Neural crest cell (in vitro differentiated cells): ENCODE data around the gene RAPGEF1. TPM values are rescaled to one million over a fixed set of nuclear protein-coding genes. Genes with fewer than 3 reads are reported as not detected.

Experiments used
- DNase-seq: peaks from one replicate; pipeline ENCODE4 v3.0.0; 2021; ENCODE audit warnings: low read depth, mixed read lengths, low spot score
- H3K27ac Mint-ChIP-seq: one replicate; pipeline ENCODE4 v1.8.0; 2021; ENCODE audit warnings: mild to moderate bottlenecking, mixed read lengths; ENCODE audit not compliant: unreplicated experiment
- H3K27me3 Mint-ChIP-seq: 2 replicates; pipeline ENCODE4 v1.8.0; 2021; ENCODE audit warnings: low read depth, mild to moderate bottlenecking, mixed read lengths
- H3K36me3 Mint-ChIP-seq: 2 replicates; pipeline ENCODE4 v1.8.0; 2021; ENCODE audit warnings: low read depth, mild to moderate bottlenecking, mixed read lengths
- H3K4me1 Mint-ChIP-seq: 2 replicates; pipeline ENCODE4 v1.8.0; 2021; ENCODE audit warnings: mixed read lengths
- H3K4me3 Mint-ChIP-seq: one replicate; pipeline ENCODE4 v1.8.0; 2021; ENCODE audit warnings: mild to moderate bottlenecking, mixed read lengths
- H3K9me3 Mint-ChIP-seq: 2 replicates; pipeline ENCODE4 v1.8.0; 2021; ENCODE audit warnings: mixed read lengths
- CTCF ChIP-seq: fragments of 200-600 bp; sonication (generic); conservative IDR thresholded peaks from 2 replicates; pipeline ENCODE4 v1.5.0; 2021; ENCODE audit warnings: antibody characterized with exemption, mild to moderate bottlenecking
- total RNA-seq: library from RNA; stranded (reverse); gene quantifications from 2 replicates; pipeline ENCODE4 v1.2.1, GENCODE V29; 2021

Gene RAPGEF1
- total RNA-seq, 1 donor from 2014 or later, result 68.1 TPM

- TF ChIP-seq CTCF, result no peak
- H3K27me3 Mint-ChIP-seq, result no peaks in the 10 kb centered on the region
- no peaks in the 10 kb centered on the region for H3K9me3 Mint-ChIP-seq
- peaks cover 69% of the 10 kb centered on the region for H3K4me1 Mint-ChIP-seq
- H3K4me3 Mint-ChIP-seq, result no peak overlapping the region
- no peak overlapping the region for H3K27ac Mint-ChIP-seq
- DNase-seq, result no peak
- no peaks in the 10 kb centered on the region for H3K36me3 Mint-ChIP-seq
Observed at GRCh38 chr9:131679261-131680020, 60.4 kb downstream of the RAPGEF1 start.

- peaks cover 69% of the 10 kb centered on the region for H3K4me1 Mint-ChIP-seq
- TF ChIP-seq CTCF, result no peak
- no peaks in the 10 kb centered on the region for H3K36me3 Mint-ChIP-seq
- no peaks in the 10 kb centered on the region for H3K27me3 Mint-ChIP-seq
- no peaks in the 10 kb centered on the region for H3K9me3 Mint-ChIP-seq
- H3K27ac Mint-ChIP-seq, result peak overlapping the region; percentile 81
- no peak for DNase-seq
- H3K4me3 Mint-ChIP-seq, result no peak overlapping the region
Observed at GRCh38 chr9:131678499-131679111, 61.3 kb downstream of the RAPGEF1 start.

GRCh38 chr9:131677444-131678180 is 62.3 kb downstream of the RAPGEF1 start:
- Mint-ChIP-seq H3K9me3 (no peaks in the 10 kb centered on the region), H3K36me3 (no peaks in the 10 kb centered on the region), H3K4me1 (peaks cover 67% of the 10 kb centered on the region), H3K27ac (peak overlapping the region; percentile 8), H3K4me3 (no peak overlapping the region), H3K27me3 (no peaks in the 10 kb centered on the region)
- TF ChIP-seq CTCF, result no peak
- DNase-seq, result no peak

- Mint-ChIP-seq H3K27ac (no peak overlapping the region), H3K4me3 (no peak overlapping the region), H3K4me1 (peaks cover 61% of the 10 kb centered on the region), H3K9me3 (no peaks in the 10 kb centered on the region), H3K36me3 (no peaks in the 10 kb centered on the region), H3K27me3 (no peaks in the 10 kb centered on the region)
- no peak for DNase-seq
- no peak for TF ChIP-seq CTCF
Observed at GRCh38 chr9:131677049-131677443, 62.8 kb downstream of the RAPGEF1 start.

GRCh38 chr9:131676431-131676972 is 63.4 kb downstream of the RAPGEF1 start:
- Mint-ChIP-seq H3K4me3 (no peak overlapping the region), H3K4me1 (peaks cover 55% of the 10 kb centered on the region), H3K36me3 (no peaks in the 10 kb centered on the region), H3K27ac (no peak overlapping the region), H3K9me3 (no peaks in the 10 kb centered on the region), H3K27me3 (no peaks in the 10 kb centered on the region)
- TF ChIP-seq CTCF, result no peak
- no peak for DNase-seq
